Endothelial cell (in vitro differentiated cells): ENCODE measurements around the gene DENND1A. TPM values are rescaled to one million over a fixed set of nuclear protein-coding genes. Genes with fewer than 3 reads are reported as not detected.

Source experiments
- DNase-seq: peaks from one replicate; pipeline ENCODE4 v3.0.0; 2021; ENCODE audit warnings: low spot score
- H3K27ac Mint-ChIP-seq: one replicate; pipeline ENCODE4 v1.8.0; 2021; ENCODE audit warnings: mixed read lengths, inconsistent platforms; ENCODE audit not compliant: unreplicated experiment
- H3K27me3 Mint-ChIP-seq: one replicate; pipeline ENCODE4 v1.8.0; 2021; ENCODE audit warnings: mild to moderate bottlenecking, moderate library complexity, mixed read lengths, inconsistent platforms; ENCODE audit not compliant: unreplicated experiment
- H3K36me3 Mint-ChIP-seq: one replicate; pipeline ENCODE4 v1.8.0; 2021; ENCODE audit warnings: mild to moderate bottlenecking, low read depth, mixed read lengths, inconsistent platforms; ENCODE audit not compliant: unreplicated experiment
- H3K4me1 Mint-ChIP-seq: one replicate; pipeline ENCODE4 v1.8.0; 2021; ENCODE audit warnings: mild to moderate bottlenecking, mixed read lengths, inconsistent platforms; ENCODE audit not compliant: unreplicated experiment
- H3K4me3 Mint-ChIP-seq: one replicate; pipeline ENCODE4 v1.8.0; 2021; ENCODE audit warnings: mild to moderate bottlenecking, mixed read lengths, inconsistent platforms; ENCODE audit not compliant: unreplicated experiment
- H3K9me3 Mint-ChIP-seq: one replicate; pipeline ENCODE4 v1.8.0; 2021; ENCODE audit warnings: mixed read lengths, inconsistent platforms; ENCODE audit not compliant: unreplicated experiment
- CTCF ChIP-seq: fragments of 200-600 bp; sonication (generic); IDR thresholded peaks from one replicate; pipeline ENCODE4 v1.5.0; 2021; ENCODE audit warnings: antibody characterized with exemption; ENCODE audit not compliant: unreplicated experiment
- total RNA-seq: library from RNA; stranded (reverse); fragmentation: NEBNext Ultra II Directional; extraction: Animal tissue kit (Norgen Biotek cat#: 25700); gene quantifications from one replicate; pipeline ENCODE4 v1.2.1, GENCODE V29; 2021; ENCODE audit not compliant: unreplicated experiment

The DENND1A gene
- total RNA-seq, 1 donor from 2014 or later: 14.1 TPM

DNA sequence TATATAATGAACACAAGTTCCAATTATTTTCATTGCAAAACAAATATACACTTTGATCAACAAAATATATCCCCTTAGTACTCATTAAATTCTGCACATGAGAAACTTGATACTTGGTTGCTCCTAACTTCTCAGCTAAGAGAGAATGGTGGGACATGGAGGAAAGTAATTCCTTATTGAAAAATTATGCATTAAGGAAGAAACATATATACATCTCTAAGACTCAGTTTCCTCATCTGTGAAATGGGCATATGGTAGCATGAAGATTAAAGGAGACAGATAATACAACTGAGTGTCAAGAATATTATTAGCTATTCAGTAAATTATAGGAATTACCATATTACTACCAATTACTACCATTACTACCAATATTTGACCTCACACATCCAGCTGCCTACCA is 488.2 kb downstream of the DENND1A start:
- H3K36me3 Mint-ChIP-seq: peaks cover 3% of the 10 kb centered on the region
- H3K4me1 Mint-ChIP-seq: peaks cover 13% of the 10 kb centered on the region

GRCh38 chr9:123440256-123440655 is 489.7 kb downstream of the DENND1A start:
- Mint-ChIP-seq H3K4me3 (no peak overlapping the region), H3K27ac (no peak overlapping the region), H3K27me3 (no peaks in the 10 kb centered on the region), H3K36me3 (no peaks in the 10 kb centered on the region), H3K4me1 (peaks cover 13% of the 10 kb centered on the region), H3K9me3 (no peaks in the 10 kb centered on the region)
- no peak for DNase-seq
- no peak for TF ChIP-seq CTCF

More for the DNA sequence above, 488.2 kb downstream of the DENND1A start:
- no peaks in the 10 kb centered on the region for H3K27me3 Mint-ChIP-seq
- DNase-seq: no peak
- H3K9me3 Mint-ChIP-seq: no peaks in the 10 kb centered on the region
- no peak overlapping the region for H3K4me3 Mint-ChIP-seq
- no peak for TF ChIP-seq CTCF
- no peak overlapping the region for H3K27ac Mint-ChIP-seq

DNA sequence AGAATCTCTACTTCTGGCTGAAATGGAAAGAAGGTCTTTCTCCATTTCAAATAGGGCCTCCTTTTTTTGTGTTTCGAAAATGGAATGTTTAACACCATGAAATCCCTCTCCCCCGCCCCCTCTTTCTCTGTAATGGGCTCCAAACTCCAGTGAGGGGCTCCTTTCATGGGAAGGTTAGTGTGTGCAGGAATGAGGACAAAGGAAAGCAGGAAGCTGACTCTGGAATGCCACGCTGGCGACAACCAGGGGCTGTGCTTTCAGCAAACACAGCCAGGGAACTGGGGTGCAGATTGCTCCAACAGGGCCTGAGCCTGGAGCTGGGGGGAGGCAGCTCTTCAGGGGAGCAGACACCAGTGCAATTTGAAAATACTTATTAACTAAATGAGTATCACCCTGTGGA is 491.1 kb downstream of the DENND1A start:
- Mint-ChIP-seq H3K36me3 (no peaks in the 10 kb centered on the region), H3K4me3 (no peak overlapping the region), H3K27ac (peak overlapping the region; percentile 61), H3K9me3 (no peaks in the 10 kb centered on the region), H3K4me1 (peaks cover 13% of the 10 kb centered on the region), H3K27me3 (peaks cover under 1% of the 10 kb centered on the region)
- TF ChIP-seq CTCF: no peak
- DNase-seq: peak; percentile 38

DNA sequence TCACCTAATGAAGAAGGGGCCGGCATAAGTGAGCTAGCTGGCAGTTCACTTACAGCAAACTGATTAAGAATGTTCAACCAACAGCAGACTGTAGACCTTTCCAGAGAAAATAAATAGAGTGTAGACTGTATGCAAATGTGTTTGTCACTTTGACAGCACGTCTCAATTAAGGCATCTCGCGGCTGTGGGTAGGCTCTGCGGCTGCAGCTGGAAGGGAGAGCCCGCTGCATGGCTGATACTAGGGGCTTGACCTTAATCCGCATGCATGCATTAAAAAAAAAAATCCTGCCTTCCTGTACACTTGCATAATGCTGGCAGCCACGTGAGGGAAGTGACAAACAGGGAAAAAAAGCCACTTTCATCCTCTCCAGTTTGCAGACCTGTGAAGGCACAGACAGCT is 491.6 kb downstream of the DENND1A start:
- Mint-ChIP-seq H3K9me3 (no peaks in the 10 kb centered on the region), H3K27ac (no peak overlapping the region), H3K36me3 (no peaks in the 10 kb centered on the region), H3K4me3 (no peak overlapping the region), H3K4me1 (peaks cover 13% of the 10 kb centered on the region), H3K27me3 (peaks cover 3% of the 10 kb centered on the region)
- DNase-seq: no peak
- TF ChIP-seq CTCF: no peak

DNA sequence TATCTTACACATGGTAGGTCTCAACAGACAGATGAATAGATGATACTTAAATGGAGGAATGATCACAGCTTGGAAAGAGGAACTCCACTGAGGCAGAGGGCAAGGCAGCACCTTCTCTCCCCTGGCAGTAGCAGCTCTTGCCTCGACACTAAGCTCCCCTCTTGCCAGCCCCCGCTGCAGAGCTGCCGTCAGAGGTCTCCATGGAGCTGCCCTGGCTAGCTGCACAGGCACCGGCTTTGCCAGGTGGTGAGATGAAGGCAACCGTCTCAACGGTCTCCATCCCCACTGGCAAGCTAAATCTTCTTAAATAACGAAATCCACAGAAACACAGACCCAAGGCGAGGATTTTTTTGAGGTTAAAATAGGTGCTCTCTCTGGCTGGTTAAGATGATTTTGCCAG is 492.7 kb downstream of the DENND1A start:
- H3K36me3 Mint-ChIP-seq: no peaks in the 10 kb centered on the region
- H3K27ac Mint-ChIP-seq: no peak overlapping the region
- H3K9me3 Mint-ChIP-seq: no peaks in the 10 kb centered on the region
- H3K4me1 Mint-ChIP-seq: peaks cover 13% of the 10 kb centered on the region
- no peak for DNase-seq
- no peak for TF ChIP-seq CTCF
- peak overlapping the region; percentile 31 for H3K4me3 Mint-ChIP-seq
- H3K27me3 Mint-ChIP-seq: peaks cover 3% of the 10 kb centered on the region
